Loucy (cell line): Measurements from ENCODE around the gene SULT4A1.

Source experiments
- H2AFZ ChIP-seq: fragments of 200-600 bp; sonication (generic); 2 replicates; pipeline ENCODE4 v1.6.0; 2016; ENCODE audit warnings: antibody characterized with exemption, mild to moderate bottlenecking, low read length, moderate library complexity
- H3F3A ChIP-seq: fragments of 200-600 bp; 2 replicates; pipeline ENCODE4 v1.6.0; 2016; ENCODE audit warnings: antibody characterized with exemption, low read depth, mild to moderate bottlenecking
- H3K27me3 ChIP-seq: fragments of 200-600 bp; sonication (generic); 2 replicates; pipeline ENCODE4 v1.6.1; 2014; ENCODE audit warnings: low read length, mild to moderate bottlenecking; ENCODE audit not compliant: insufficient read depth, poor library complexity, severe bottlenecking
- H3K36me3 ChIP-seq: fragments of 200-600 bp; sonication (generic); 2 replicates; pipeline ENCODE4 v1.6.1; 2016; ENCODE audit warnings: low read length; ENCODE audit not compliant: insufficient read depth
- H3K4me1 ChIP-seq: fragments of 200-600 bp; sonication (generic); 2 replicates; pipeline ENCODE4 v1.5.1; 2014; ENCODE audit warnings: low read length, mild to moderate bottlenecking; ENCODE audit not compliant: insufficient read depth, poor library complexity, severe bottlenecking
- H3K4me2 ChIP-seq: fragments of 200-600 bp; sonication (generic); 2 replicates; pipeline ENCODE4 v1.6.0; 2014; ENCODE audit warnings: antibody characterized with exemption, low read length, low read depth, mild to moderate bottlenecking; ENCODE audit not compliant: poor library complexity, severe bottlenecking
- H3K4me3 ChIP-seq: fragments of 200-600 bp; sonication (generic); 2 replicates; pipeline ENCODE4 v1.5.1; 2014; ENCODE audit warnings: low read length, mild to moderate bottlenecking, mixed read lengths; ENCODE audit not compliant: poor library complexity, severe bottlenecking
- H3K79me2 ChIP-seq: fragments of 200-600 bp; sonication (generic); 2 replicates; pipeline ENCODE4 v1.6.1; 2014; ENCODE audit warnings: low read length; ENCODE audit not compliant: insufficient read depth
- H3K9ac ChIP-seq: fragments of 200-600 bp; sonication (generic); 2 replicates; pipeline ENCODE4 v1.6.0; 2014; ENCODE audit warnings: mild to moderate bottlenecking, low read depth, low read length, moderate library complexity; ENCODE audit not compliant: poor library complexity, severe bottlenecking
- H3K9me2 ChIP-seq: fragments of 200-600 bp; sonication (generic); replicated peaks from 2 replicates; pipeline ENCODE4 v1.6.1; 2016; ENCODE audit warnings: low read depth, low read length, mixed read lengths
- H3K9me3 ChIP-seq: fragments of 200-600 bp; sonication (generic); 2 replicates; pipeline ENCODE4 v1.6.1; 2014; ENCODE audit warnings: mild to moderate bottlenecking, antibody characterized with exemption, low read length, low read depth; ENCODE audit not compliant: insufficient read depth
- H4K20me1 ChIP-seq: fragments of 200-600 bp; sonication (generic); 2 replicates; pipeline ENCODE4 v1.6.0; 2014; ENCODE audit warnings: antibody characterized with exemption, low read length, mild to moderate bottlenecking; ENCODE audit not compliant: insufficient read depth, poor library complexity, severe bottlenecking
- CTCF ChIP-seq: fragments of 200-600 bp; sonication (generic); conservative IDR thresholded peaks from 2 replicates; pipeline ENCODE4 v1.5.1; 2014; ENCODE audit warnings: mild to moderate bottlenecking, antibody characterized with exemption, low read length
- EZH2phosphoT487 ChIP-seq: fragments of 200-600 bp; IDR thresholded peaks from 2 replicates; pipeline ENCODE4 v1.6.1; 2018; ENCODE audit warnings: antibody characterized with exemption, mild to moderate bottlenecking, moderate library complexity, borderline replicate concordance

The SULT4A1 gene

GRCh38 chr22:43867839-43868635 is 5.7 kb upstream of the SULT4A1 start:
- no peaks in the 10 kb centered on the region for H4K20me1 ChIP-seq
- TF ChIP-seq EZH2phosphoT487 (no peak), CTCF (no peak)
- H3F3A ChIP-seq = no peaks in the 10 kb centered on the region
- H3K79me2 ChIP-seq = no peaks in the 10 kb centered on the region
- H3K36me3 ChIP-seq = no peaks in the 10 kb centered on the region
- H3K9me2 ChIP-seq = no peaks in the 10 kb centered on the region
- H3K9ac ChIP-seq = no peak overlapping the region
- H2AFZ ChIP-seq = no peak overlapping the region
- H3K27me3 ChIP-seq = no peaks in the 10 kb centered on the region
- H3K4me1 ChIP-seq = no peaks in the 10 kb centered on the region
- H3K9me3 ChIP-seq = no peaks in the 10 kb centered on the region
- no peak overlapping the region for H3K4me3 ChIP-seq
- no peak overlapping the region for H3K4me2 ChIP-seq

- no peak overlapping the region for H2AFZ ChIP-seq
- no peaks in the 10 kb centered on the region for H3K36me3 ChIP-seq
- no peak overlapping the region for H3K4me3 ChIP-seq
These were observed 529 bp upstream of the SULT4A1 start for GRCh38 chr22:43862882-43863202.

GRCh38 chr22:43861529-43861928 is 784 bp downstream of the SULT4A1 start:
- Histone ChIP-seq H3K4me2 (no peak overlapping the region), H3K9me2 (no peaks in the 10 kb centered on the region), H3K36me3 (no peaks in the 10 kb centered on the region), H3K79me2 (no peaks in the 10 kb centered on the region), H4K20me1 (no peaks in the 10 kb centered on the region), H2AFZ (no peak overlapping the region), H3K4me3 (no peak overlapping the region), H3K27me3 (no peaks in the 10 kb centered on the region), H3K4me1 (no peaks in the 10 kb centered on the region), H3K9ac (no peak overlapping the region), H3K9me3 (peaks cover 5% of the 10 kb centered on the region; the same call in 1 of the 2 replicates), H3F3A (no peaks in the 10 kb centered on the region)
- TF ChIP-seq EZH2phosphoT487 (no peak), CTCF (no peak)

More at GRCh38 chr22:43862882-43863202, 529 bp upstream of the SULT4A1 start:
- H3K9me3 ChIP-seq = no peaks in the 10 kb centered on the region
- H3K27me3 ChIP-seq = no peaks in the 10 kb centered on the region
- no peaks in the 10 kb centered on the region for H3F3A ChIP-seq
- H3K9me2 ChIP-seq = no peaks in the 10 kb centered on the region
- no peak for TF ChIP-seq CTCF
- no peak for TF ChIP-seq EZH2phosphoT487
- no peaks in the 10 kb centered on the region for H3K4me1 ChIP-seq
- no peaks in the 10 kb centered on the region for H4K20me1 ChIP-seq
- no peak overlapping the region for H3K4me2 ChIP-seq
- no peaks in the 10 kb centered on the region for H3K79me2 ChIP-seq
- H3K9ac ChIP-seq = no peak overlapping the region
